ENCODE measurements around the gene SCAMP4. TPM values are rescaled to one million over a fixed set of nuclear protein-coding genes. Genes with fewer than 3 reads are reported as not detected.
A peak's percentile ranks its signal among the peaks of the same experiment; 100 is the strongest.

SCAMP4 gene
- total and polyA plus RNA-seq, 7 donors: 14.4 to 55.4 (median 26.0) TPM

DNA sequence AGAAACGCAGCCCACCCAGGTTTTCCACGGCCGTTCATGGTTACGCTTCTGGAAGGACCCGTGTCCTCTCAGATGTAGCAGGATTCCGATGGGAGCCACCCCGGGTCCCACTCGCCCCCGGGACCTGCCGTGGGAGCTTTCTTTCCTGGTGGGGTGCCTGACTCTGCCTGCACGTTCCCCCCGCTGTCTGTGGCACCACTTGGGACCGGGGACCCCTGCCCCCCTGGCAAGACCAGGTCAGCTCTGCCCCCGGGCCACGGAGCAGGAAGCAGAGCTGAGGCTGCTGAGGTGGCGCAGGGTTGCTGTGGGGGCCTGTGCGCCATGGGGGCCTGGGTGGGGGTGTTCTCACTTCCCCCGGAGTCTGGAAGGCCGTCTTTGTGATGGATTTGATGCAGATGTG is 47.8 kb downstream of the SCAMP4 start:
- peaks cover 0 to 13% (median 4%) of the 10 kb centered on the region in 4 donors for H3K36me3 ChIP-seq
- intact Hi-C loops (cut with DNase I): no loop called here
- WGBS, 2 donors: 93 to 94% methylated on average over 19 of the region's 19 CpGs
- H3K9me3 ChIP-seq: no peaks in the 10 kb centered on the region
- DNase-seq: no peak
- peaks cover 0 to 17% (median 10%) of the 10 kb centered on the region in 4 donors for H3K4me1 ChIP-seq
- H3K27ac ChIP-seq: no peak overlapping the region
- no peaks in the 10 kb centered on the region for H3K27me3 ChIP-seq
- TF ChIP-seq POLR2A (IDR thresholded peaks at IDR 0.05) (no peak), POLR2AphosphoS5 (IDR thresholded peaks at IDR 0.05) (no peak), EP300 (IDR thresholded peaks at IDR 0.05) (no peak)
- TF ChIP-seq, protein P1, sequence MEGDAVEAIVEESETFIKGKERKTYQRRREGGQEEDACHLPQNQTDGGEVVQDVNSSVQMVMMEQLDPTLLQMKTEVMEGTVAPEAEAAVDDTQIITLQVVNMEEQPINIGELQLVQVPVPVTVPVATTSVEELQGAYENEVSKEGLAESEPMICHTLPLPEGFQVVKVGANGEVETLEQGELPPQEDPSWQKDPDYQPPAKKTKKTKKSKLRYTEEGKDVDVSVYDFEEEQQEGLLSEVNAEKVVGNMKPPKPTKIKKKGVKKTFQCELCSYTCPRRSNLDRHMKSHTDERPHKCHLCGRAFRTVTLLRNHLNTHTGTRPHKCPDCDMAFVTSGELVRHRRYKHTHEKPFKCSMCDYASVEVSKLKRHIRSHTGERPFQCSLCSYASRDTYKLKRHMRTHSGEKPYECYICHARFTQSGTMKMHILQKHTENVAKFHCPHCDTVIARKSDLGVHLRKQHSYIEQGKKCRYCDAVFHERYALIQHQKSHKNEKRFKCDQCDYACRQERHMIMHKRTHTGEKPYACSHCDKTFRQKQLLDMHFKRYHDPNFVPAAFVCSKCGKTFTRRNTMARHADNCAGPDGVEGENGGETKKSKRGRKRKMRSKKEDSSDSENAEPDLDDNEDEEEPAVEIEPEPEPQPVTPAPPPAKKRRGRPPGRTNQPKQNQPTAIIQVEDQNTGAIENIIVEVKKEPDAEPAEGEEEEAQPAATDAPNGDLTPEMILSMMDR (IDR thresholded peaks at IDR 0.05): no peak
- H3K4me3 ChIP-seq: no peak overlapping the region

DNA sequence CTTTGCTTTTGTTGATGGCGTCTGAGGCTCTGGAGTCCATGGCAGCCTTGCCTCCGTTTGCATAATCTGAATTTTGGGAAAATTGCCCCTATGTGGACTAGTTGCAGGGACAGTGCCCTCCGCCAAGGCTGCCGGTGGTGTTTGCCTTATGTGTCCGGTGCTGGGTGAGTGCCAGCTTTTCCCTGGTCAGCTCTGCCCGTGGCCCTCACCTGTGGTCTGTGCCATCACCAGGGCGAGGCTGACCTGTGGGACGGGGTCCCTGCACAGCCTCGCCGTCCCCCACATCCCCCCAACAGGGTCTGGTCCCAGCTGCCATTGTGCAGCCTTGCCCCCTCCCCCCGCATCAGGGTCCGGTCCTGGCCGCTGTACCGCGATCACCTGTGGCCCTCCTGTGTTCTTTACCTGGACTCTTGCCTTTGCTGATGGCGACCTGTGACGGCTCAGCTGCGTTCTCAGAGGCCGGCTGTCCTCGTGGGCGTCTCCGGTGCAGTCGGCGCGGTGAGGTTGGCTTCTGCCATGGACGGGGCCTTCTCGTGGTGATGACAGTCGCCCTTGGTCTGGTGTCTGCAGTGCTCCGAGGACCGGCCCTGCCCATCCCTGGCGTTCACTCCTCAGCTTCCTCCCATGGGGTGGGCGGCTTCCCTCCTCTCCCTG is 48.4 kb downstream of the SCAMP4 start:
- Histone ChIP-seq H3K9me3 (no peaks in the 10 kb centered on the region), H3K27ac (no peak overlapping the region), H3K36me3 (peaks cover 0 to 13% (median 4%) of the 10 kb centered on the region in 4 donors), H3K27me3 (no peaks in the 10 kb centered on the region), H3K4me3 (no peak overlapping the region), H3K4me1 (peaks cover 0 to 19% (median 11%) of the 10 kb centered on the region in 4 donors)
- intact Hi-C loops (cut with DNase I): no loop called here
- TF ChIP-seq, protein P1 (IDR thresholded peaks at IDR 0.05): no peak
- no peak for TF ChIP-seq POLR2AphosphoS5 (IDR thresholded peaks at IDR 0.05)
- no peak for TF ChIP-seq POLR2A (IDR thresholded peaks at IDR 0.05)
- TF ChIP-seq EP300 (IDR thresholded peaks at IDR 0.05): no peak
- 92 to 94% methylated on average over 32 of the region's 32 CpGs for WGBS, 2 donors
- DNase-seq: no peak

DNA sequence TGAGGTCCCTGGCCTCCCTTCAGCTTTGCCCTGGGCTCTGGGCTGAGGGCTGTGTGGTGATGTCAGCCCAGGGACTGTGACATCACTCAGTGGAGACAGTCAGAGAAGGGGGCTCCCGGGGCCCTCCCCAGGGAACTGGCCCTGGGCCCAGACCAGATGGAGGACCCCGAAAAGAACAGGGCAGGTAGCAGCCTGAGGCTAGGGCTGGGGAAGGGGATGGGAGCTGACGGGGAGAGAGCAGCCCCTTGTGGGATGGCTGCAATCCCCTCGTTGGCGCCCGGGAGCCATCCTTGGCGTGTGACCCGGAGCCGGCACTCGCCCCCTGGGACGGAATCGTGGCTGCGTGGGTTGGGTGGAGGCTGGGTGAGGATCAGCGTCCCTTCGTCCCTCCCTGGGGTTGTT is 49.3 kb downstream of the SCAMP4 start:
- no peak overlapping the region for H3K27ac ChIP-seq
- TF ChIP-seq POLR2A (IDR thresholded peaks at IDR 0.05): no peak
- DNase-seq: no peak
- H3K4me3 ChIP-seq: no peak overlapping the region
- peaks cover 0 to 13% (median 4%) of the 10 kb centered on the region in 4 donors for H3K36me3 ChIP-seq
- WGBS, 2 donors: 95% methylated on average over 15 of the region's 15 CpGs
- no peaks in the 10 kb centered on the region for H3K9me3 ChIP-seq
- peaks cover 0 to 19% (median 11%) of the 10 kb centered on the region in 4 donors for H3K4me1 ChIP-seq
- intact Hi-C loops (cut with DNase I): no loop called here
- H3K27me3 ChIP-seq: no peaks in the 10 kb centered on the region

DNA sequence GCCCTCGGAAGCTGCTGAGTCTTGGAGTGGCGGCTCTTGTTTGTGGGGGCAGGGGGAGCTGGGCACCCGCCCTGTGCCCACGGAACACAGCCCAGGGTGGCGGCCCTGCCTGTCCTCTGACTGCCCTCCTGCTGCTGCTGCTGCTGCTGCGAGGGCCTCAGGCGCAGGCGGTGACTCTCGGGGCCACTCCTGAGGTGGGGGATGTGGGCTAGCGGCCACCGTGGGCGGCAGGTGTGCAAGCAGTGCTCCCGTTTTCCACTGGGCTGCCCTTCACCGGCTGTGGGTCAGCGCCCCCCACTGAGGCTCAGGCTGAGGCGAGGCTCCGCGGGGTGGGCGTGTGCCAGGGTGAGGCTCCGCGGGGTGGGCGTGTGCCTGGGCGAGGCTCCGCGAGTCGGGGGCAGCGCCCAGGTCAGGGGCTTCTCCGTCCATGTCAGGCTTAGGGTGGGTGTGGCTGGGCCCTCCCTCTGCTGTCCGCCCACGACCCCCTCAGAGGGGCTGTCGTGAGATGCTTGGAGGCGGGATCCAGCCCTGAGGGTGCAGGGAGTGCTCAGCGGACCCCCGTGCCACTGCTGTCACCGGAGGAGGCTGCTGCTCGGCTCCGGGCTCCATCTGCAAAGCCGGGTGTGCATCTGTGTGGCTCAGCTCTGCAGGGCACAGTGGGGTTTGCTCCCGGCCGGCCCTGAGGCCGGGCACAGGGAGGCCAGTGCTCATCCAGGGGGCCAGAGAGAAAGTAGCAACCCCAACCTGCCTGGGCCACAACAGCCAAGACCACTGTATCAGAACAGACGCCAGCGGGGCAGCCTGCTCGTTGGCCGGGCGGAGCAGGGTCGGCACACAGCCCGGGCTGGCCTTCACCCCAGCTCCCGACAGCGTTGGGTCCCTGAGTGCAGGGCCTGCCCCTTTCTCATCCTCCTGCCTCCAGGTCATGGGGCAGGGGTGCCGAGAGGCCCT is 50.2 kb downstream of the SCAMP4 start:
- no peak for DNase-seq
- intact Hi-C loops (cut with DNase I): no loop called here
- no peaks in the 10 kb centered on the region for H3K9me3 ChIP-seq
- no peak overlapping the region for H3K27ac ChIP-seq
- no peaks in the 10 kb centered on the region for H3K27me3 ChIP-seq
- 71 to 82% methylated on average over 51 of the region's 51 CpGs for WGBS, 2 donors
- H3K4me1 ChIP-seq: peaks cover 0 to 19% (median 11%) of the 10 kb centered on the region in 4 donors
- TF ChIP-seq, protein P1 (IDR thresholded peaks at IDR 0.05): no peak
- TF ChIP-seq POLR2AphosphoS5 (IDR thresholded peaks at IDR 0.05) (no peak), EP300 (IDR thresholded peaks at IDR 0.05) (no peak), POLR2A (IDR thresholded peaks at IDR 0.05) (no peak)
- H3K36me3 ChIP-seq: peaks cover 0 to 13% (median 1%) of the 10 kb centered on the region in 4 donors
- no peak overlapping the region for H3K4me3 ChIP-seq

DNA sequence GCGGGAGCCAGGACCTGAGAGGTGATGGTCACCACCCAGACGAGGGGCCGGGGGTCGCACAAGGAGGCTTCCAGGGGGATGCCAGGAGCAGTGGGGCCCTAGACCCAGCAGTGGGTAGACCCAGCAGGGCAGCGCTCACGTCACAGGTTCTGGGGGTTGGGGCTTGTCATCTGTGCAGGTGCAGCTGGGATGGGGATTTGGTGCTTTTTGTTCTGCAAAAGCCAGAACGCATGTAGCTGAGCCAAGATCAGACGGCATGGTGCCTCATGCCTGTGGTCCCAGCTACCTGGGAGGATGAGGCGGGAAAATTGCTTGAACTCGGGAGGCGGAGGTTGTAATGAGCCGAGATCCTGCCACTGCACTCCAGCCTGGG is 50.9 kb downstream of the SCAMP4 start:
- 93 to 94% methylated on average over 12 of the region's 12 CpGs for WGBS, 2 donors
- Histone ChIP-seq H3K4me3 (no peak overlapping the region), H3K27ac (peak overlapping the region in 1 of 4 donors; percentile 77), H3K9me3 (no peaks in the 10 kb centered on the region), H3K27me3 (no peaks in the 10 kb centered on the region), H3K4me1 (peaks cover 0 to 19% (median 11%) of the 10 kb centered on the region in 4 donors), H3K36me3 (peaks cover 0 to 13% (median 0%) of the 10 kb centered on the region in 4 donors)
- TF ChIP-seq, protein P1 (IDR thresholded peaks at IDR 0.05): no peak
- TF ChIP-seq POLR2A (IDR thresholded peaks at IDR 0.05) (no peak), EP300 (IDR thresholded peaks at IDR 0.05) (no peak), POLR2AphosphoS5 (IDR thresholded peaks at IDR 0.05) (no peak)
- DNase-seq: no peak
- intact Hi-C loops (cut with DNase I): no loop called here

All from sigmoid colon (tissue), 7 donors.